Heart left ventricle (tissue), 16 donors: ENCODE data around the gene PEX1. TPM values are rescaled to one million over a fixed set of nuclear protein-coding genes. Genes with fewer than 3 reads are reported as not detected.
A peak's percentile ranks its signal among the peaks of the same experiment; 100 is the strongest.
"Not testable (repeated sequence)": the region's sequence is repeated elsewhere in the genome, so short reads cannot be mapped to it uniquely, and the experiment has no call there.

ENCODE experiments used
- ATAC-seq, 4 donors: fragments of 200-7000 bp; cut with Tn5 transposase; one replicate each; pipeline ENCODE4 v1.9.1; 2020 to 2022; ENCODE audit warnings: moderate library complexity in 4 of 4, mild to moderate bottlenecking in 3 of 4, moderate number of reproducible peaks in 1 of 4
- DNase-seq, 5 donors: peaks; one replicate each; pipeline ENCODE4 v3.0.0-alpha.2; 2020
- H3K27ac ChIP-seq, 12 donors: fragments of 200-600 bp; sonication (generic) in 4 of 12; one replicate each; pipeline versions ENCODE4 v1.5.0 to v1.8.0; 2016 to 2022; ENCODE audit warnings: mild to moderate bottlenecking in 2 of 12
- H3K27me3 ChIP-seq, 9 donors: fragments of 200-600 bp; sonication (generic) in 2 of 9; one replicate each; pipeline versions ENCODE4 v1.5.1 to v1.8.0; 2016 to 2022; ENCODE audit warnings: mild to moderate bottlenecking in 3 of 9
- H3K36me3 ChIP-seq, 9 donors: fragments of 200-600 bp; sonication (generic) in 2 of 9; one replicate each; pipeline versions ENCODE4 v1.5.0 to v1.8.0; 2018 to 2022; ENCODE audit warnings: mild to moderate bottlenecking in 2 of 9
- H3K4me1 ChIP-seq, 12 donors: fragments of 200-600 bp; sonication (generic) in 4 of 12; one replicate each; pipeline versions ENCODE4 v1.5.0 to v1.8.0; 2016 to 2022; ENCODE audit warnings: mild to moderate bottlenecking in 3 of 12
- H3K4me3 ChIP-seq, 12 donors: fragments of 200-600 bp; sonication (generic) in 4 of 12; one replicate each; pipeline versions ENCODE4 v1.5.0 to v1.8.0; 2017 to 2022; ENCODE audit warnings: mild to moderate bottlenecking in 9 of 12, moderate library complexity in 4 of 12
- H3K9me3 ChIP-seq, 12 donors: fragments of 200-600 bp; sonication (generic) in 4 of 12; one replicate each; pipeline versions ENCODE4 v1.5.0 to v1.8.0; 2016 to 2022; ENCODE audit warnings: mild to moderate bottlenecking in 1 of 12
- POLR2A ChIP-seq, 2 donors: fragments of 450-650 bp; IDR thresholded peaks; one replicate each; pipeline ENCODE4 v1.6.1; 2017; ENCODE audit warnings: antibody characterized with exemption in 2 of 2, mild to moderate bottlenecking in 2 of 2, moderate library complexity in 2 of 2
- WGBS, 4 donors: extraction: QIAGEN DNeasy Blood & Tissue Kit in 2 of 4; methylation state at CpG; one replicate each; pipeline versions ENCODE4 v1.1.5 to v1.1.7; 2013 to 2018; 5-methylcytosine and 5-hydroxymethylcytosine counted together
- intact Hi-C, 10 donors: fragments of 100-400 bp; cut with DNase I; formaldehyde crosslinking; loops; one replicate each; pipeline versions ENCODE4 v1.11.1 to v1.14.2; 2022
- polyA plus RNA-seq, 2 donors: library from polyadenylated mRNA; stranded (reverse); fragments of 200-250 nt; gene quantifications; one replicate each; pipeline ENCODE4 v1.2.3, GENCODE V29; 2013
- total RNA-seq, 9 donors: library from RNA; depleted of rRNA in 2 of 9; stranded (reverse); fragments of >200 nt in 2 of 9; fragmentation: NEBNext Ultra II Directional in 3 of 9; extraction: Animal tissue kit (Norgen Biotek cat#: 25700) in 3 of 9; gene quantifications; one replicate each; pipeline versions ENCODE4 v1.1.0 to v1.2.4, GENCODE V29; 2016 to 2023
- TF ChIP-seq, protein P1 (sequence below), 12 donors: fragments of 200-600 bp; sonication (generic) in 4 of 12; IDR thresholded peaks; one replicate each; pipeline versions ENCODE4 v1.5.0 to v1.8.0; 2018 to 2022; ENCODE audit warnings: antibody characterized with exemption in 12 of 12, mild to moderate bottlenecking in 5 of 12
- donor health status: ischemic (EF 13 %, LVEDD 7.1; RV severe dilation, severe dysfunction).
- donor health status: healthy with polysubstance abuse.
- donor health status: DM: no; HTN: yes; CAD: no.
- donor health status: DM: no; HTN: no; CAD: no.
- donor health status: ischemic (EF 25% LVEDD 6.9; RV normal size, moderate dysfunction).
- donor health status: ischemic (EF 25% LVEDD 5.7; RV mildly dilated, moderate dysfunction).
- donor health status: healthy.
- donor health status: DM: yes; HTN: yes; CAD: no.
- donor health status: ischemic (EF 35%, LVEDD 5.7; RV mildly dilated, moderate dysfunction).
- donor health status: nonischemic (EF 11% LVEDD 7.7; RV severe dilation, severe dysfunction).
- donor health status: DM: yes; HTN: yes; CAD: no.
- donor health status: PGD.
- donor health status: ischemic (EF 29% LVEDD 5.4; RV normal size, mild dysfunction).
- donor health status: nonischemic (EF 23%, LVEDD 6.1; RV moderate dilation, normal function).

The PEX1 gene
- total and polyA plus RNA-seq, 11 donors = 4.8 to 19.9 (median 15.0) TPM

GRCh38 chr7:92550194-92550593 lies 21.9 kb upstream of the PEX1 start:
- Histone ChIP-seq H3K27me3 (no peaks in the 10 kb centered on the region), H3K27ac (peak overlapping the region in 3 of 12 donors; percentile 9 to 18 (median 13)), H3K36me3 (no peaks in the 10 kb centered on the region), H3K4me3 (no peak overlapping the region), H3K9me3 (no peaks in the 10 kb centered on the region), H3K4me1 (peaks cover 0 to 18% (median 0%) of the 10 kb centered on the region in 12 donors)
- TF ChIP-seq, protein P1, sequence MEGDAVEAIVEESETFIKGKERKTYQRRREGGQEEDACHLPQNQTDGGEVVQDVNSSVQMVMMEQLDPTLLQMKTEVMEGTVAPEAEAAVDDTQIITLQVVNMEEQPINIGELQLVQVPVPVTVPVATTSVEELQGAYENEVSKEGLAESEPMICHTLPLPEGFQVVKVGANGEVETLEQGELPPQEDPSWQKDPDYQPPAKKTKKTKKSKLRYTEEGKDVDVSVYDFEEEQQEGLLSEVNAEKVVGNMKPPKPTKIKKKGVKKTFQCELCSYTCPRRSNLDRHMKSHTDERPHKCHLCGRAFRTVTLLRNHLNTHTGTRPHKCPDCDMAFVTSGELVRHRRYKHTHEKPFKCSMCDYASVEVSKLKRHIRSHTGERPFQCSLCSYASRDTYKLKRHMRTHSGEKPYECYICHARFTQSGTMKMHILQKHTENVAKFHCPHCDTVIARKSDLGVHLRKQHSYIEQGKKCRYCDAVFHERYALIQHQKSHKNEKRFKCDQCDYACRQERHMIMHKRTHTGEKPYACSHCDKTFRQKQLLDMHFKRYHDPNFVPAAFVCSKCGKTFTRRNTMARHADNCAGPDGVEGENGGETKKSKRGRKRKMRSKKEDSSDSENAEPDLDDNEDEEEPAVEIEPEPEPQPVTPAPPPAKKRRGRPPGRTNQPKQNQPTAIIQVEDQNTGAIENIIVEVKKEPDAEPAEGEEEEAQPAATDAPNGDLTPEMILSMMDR (IDR thresholded peaks at IDR 0.05) = no peak
- no peak for TF ChIP-seq POLR2A (IDR thresholded peaks at IDR 0.05)
- peak in 1 of 5 donors; percentile 45 for DNase-seq
- ATAC-seq = peak in 3 of 4 donors; percentile 62 to 76 (median 66)
- WGBS, 4 donors = 20 to 24% (median 22%) methylated on average over 4 of the region's 4 CpGs
- intact Hi-C loops = no loop called here

GRCh38 chr7:92547579-92547978 lies 19.3 kb upstream of the PEX1 start:
- H3K9me3 ChIP-seq = no peaks in the 10 kb centered on the region
- peak; percentile 83 to 95 (median 94) for ATAC-seq
- intact Hi-C loops = no loop called here
- H3K27ac ChIP-seq = peak overlapping the region in 4 of 12 donors; percentile 13 to 71 (median 25)
- peak in 4 of 5 donors; percentile 32 to 80 (median 58) for DNase-seq
- H3K36me3 ChIP-seq = no peaks in the 10 kb centered on the region
- no peaks in the 10 kb centered on the region for H3K27me3 ChIP-seq
- no peak overlapping the region for H3K4me3 ChIP-seq
- WGBS, 4 donors = 56 to 83% (median 76%) methylated on average over 6 of the region's 6 CpGs
- TF ChIP-seq, protein P1 (IDR thresholded peaks at IDR 0.05) = no peak
- TF ChIP-seq POLR2A (IDR thresholded peaks at IDR 0.05) = no peak
- H3K4me1 ChIP-seq = peaks cover 0 to 18% (median 0%) of the 10 kb centered on the region in 12 donors

GRCh38 chr7:92546856-92547497 lies 18.7 kb upstream of the PEX1 start:
- DNase-seq (no peak), ATAC-seq (peak in 3 of 4 donors; percentile 22 to 50 (median 25))
- H3K36me3 ChIP-seq = no peaks in the 10 kb centered on the region
- no peak for TF ChIP-seq POLR2A (IDR thresholded peaks at IDR 0.05)
- TF ChIP-seq, protein P1 (IDR thresholded peaks at IDR 0.05) = no peak
- WGBS, 4 donors = 87 to 93% (median 88%) methylated on average over 12 to 17 of the region's 17 CpGs
- H3K4me3 ChIP-seq = no peak overlapping the region
- peaks cover 0 to 18% (median 0%) of the 10 kb centered on the region in 12 donors for H3K4me1 ChIP-seq
- H3K9me3 ChIP-seq = no peaks in the 10 kb centered on the region
- no peaks in the 10 kb centered on the region for H3K27me3 ChIP-seq
- intact Hi-C loops = no loop called here
- H3K27ac ChIP-seq = peak overlapping the region in 4 of 12 donors; percentile 13 to 71 (median 25)

DNA sequence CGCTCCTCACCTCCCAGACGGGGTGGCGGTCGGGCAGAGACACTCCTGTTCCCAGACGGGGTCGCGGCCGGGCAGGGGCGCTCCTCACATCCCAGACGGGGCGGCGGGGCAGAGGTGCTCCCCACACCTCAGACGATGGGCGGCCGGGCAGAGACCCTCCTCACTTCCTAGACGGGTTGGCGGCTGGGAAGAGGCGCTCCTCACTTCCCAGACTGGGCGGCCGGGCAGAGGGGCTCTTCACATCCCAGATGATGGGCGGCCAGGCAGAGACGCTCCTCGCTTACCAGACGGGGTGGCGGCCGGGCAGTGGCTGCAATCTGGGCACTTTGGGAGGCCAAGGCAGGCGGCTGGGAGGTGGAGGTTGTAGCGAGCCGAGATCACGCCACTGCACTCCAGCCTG lies 16.8 kb upstream of the PEX1 start:
- DNase-seq, H3K36me3 ChIP-seq, ATAC-seq, H3K27me3 ChIP-seq, H3K27ac ChIP-seq, H3K4me3 ChIP-seq, intact Hi-C loops, H3K9me3 ChIP-seq: not testable (repeated sequence)
- peaks cover 0 to 15% (median 0%) of the 10 kb centered on the region in 12 donors for H3K4me1 ChIP-seq
- WGBS, 4 donors = 92 to 95% (median 94%) methylated on average over 18 to 30 of the region's 30 CpGs

GRCh38 chr7:92543542-92543941 lies 15.2 kb upstream of the PEX1 start:
- intact Hi-C loops = not testable (repeated sequence)
- 91 to 97% (median 92%) methylated on average over 3 of the region's 3 CpGs for WGBS, 4 donors

More at GRCh38 chr7:92543542-92543941, 15.2 kb upstream of the PEX1 start:
- H3K9me3 ChIP-seq, ATAC-seq, H3K4me3 ChIP-seq, H3K4me1 ChIP-seq, H3K27me3 ChIP-seq, DNase-seq, H3K27ac ChIP-seq: not testable (repeated sequence)
- H3K36me3 ChIP-seq = peaks cover 0 to 15% (median 9%) of the 10 kb centered on the region in 9 donors
